HG02642 (cell line): ENCODE data around the gene SLC22A12.

Experiments used
- ATAC-seq: cut with Tn5 transposase; IDR thresholded peaks from one replicate; pipeline ENCODE4 v1.9.1; 2021; ENCODE audit warnings: mild to moderate bottlenecking; ENCODE audit not compliant: unreplicated experiment, poor library complexity

Gene SLC22A12

GRCh38 chr11:64620381-64620971 lies 29.5 kb downstream of the SLC22A12 start:
- ATAC-seq: no peak

- no peak for ATAC-seq
Measured at GRCh38 chr11:64621283-64622019, 30.4 kb downstream of the SLC22A12 start.

GRCh38 chr11:64622681-64623080 lies 31.7 kb downstream of the SLC22A12 start:
- no peak for ATAC-seq

- no peak for ATAC-seq
Measured at GRCh38 chr11:64624883-64625481, 34.0 kb downstream of the SLC22A12 start.

GRCh38 chr11:64626637-64627036 lies 35.6 kb downstream of the SLC22A12 start:
- ATAC-seq: no peak

GRCh38 chr11:64627371-64627770 lies 36.4 kb downstream of the SLC22A12 start:
- ATAC-seq: no peak

- no peak for ATAC-seq
Measured at GRCh38 chr11:64628596-64628995, 37.6 kb downstream of the SLC22A12 start.

- no peak for ATAC-seq
Measured at GRCh38 chr11:64629103-64629502, 38.1 kb downstream of the SLC22A12 start.

GRCh38 chr11:64629796-64630562 lies 39.0 kb downstream of the SLC22A12 start:
- ATAC-seq: no peak

GRCh38 chr11:64631675-64632074 lies 40.7 kb downstream of the SLC22A12 start:
- no peak for ATAC-seq

GRCh38 chr11:64632237-64632636 lies 41.2 kb downstream of the SLC22A12 start:
- ATAC-seq: no peak

- ATAC-seq: no peak
Measured at GRCh38 chr11:64632654-64633053, 41.6 kb downstream of the SLC22A12 start.

- no peak for ATAC-seq
Measured at GRCh38 chr11:64633555-64634159, 42.6 kb downstream of the SLC22A12 start.

- ATAC-seq: no peak
Measured at GRCh38 chr11:64637334-64638017, 46.5 kb downstream of the SLC22A12 start.

- ATAC-seq: no peak
Measured at GRCh38 chr11:64638018-64638665, 47.1 kb downstream of the SLC22A12 start.

- no peak for ATAC-seq
Measured at GRCh38 chr11:64638829-64639228, 47.8 kb downstream of the SLC22A12 start.

GRCh38 chr11:64639885-64640284 lies 48.9 kb downstream of the SLC22A12 start:
- ATAC-seq: no peak

- no peak for ATAC-seq
Measured at GRCh38 chr11:64641596-64642417, 50.8 kb downstream of the SLC22A12 start.

GRCh38 chr11:64642418-64642735 lies 51.4 kb downstream of the SLC22A12 start:
- no peak for ATAC-seq
